Activated T-helper 17 cell treated with anti-CD3 and anti-CD28 coated beads, Interleukin-2, amount 50 U/mL, for 72 hours (primary cell): ENCODE measurements around the gene COL4A5. TPM values are rescaled to one million over a fixed set of nuclear protein-coding genes. Genes with fewer than 3 reads are reported as not detected.
"Not testable (repeated sequence)": the region's sequence is repeated elsewhere in the genome, so short reads cannot be mapped to it uniquely, and the experiment has no call there.

Experiments
- ATAC-seq: fragments of 150-1000 bp; cut with Tn5 transposase; replicated peaks from 2 replicates; pipeline ENCODE4 v1.10.0; 2021; ENCODE audit warnings: mild to moderate bottlenecking, moderate library complexity
- H3K27ac Mint-ChIP-seq: one replicate; pipeline ENCODE4 v1.8.0; 2022; ENCODE audit warnings: mixed read lengths
- H3K27me3 Mint-ChIP-seq: one replicate; pipeline ENCODE4 v1.8.0; 2022; ENCODE audit warnings: mixed read lengths
- H3K36me3 Mint-ChIP-seq: one replicate; pipeline ENCODE4 v1.8.0; 2022; ENCODE audit warnings: low read depth, mild to moderate bottlenecking, mixed read lengths
- H3K4me1 Mint-ChIP-seq: one replicate; pipeline ENCODE4 v1.8.0; 2022; ENCODE audit warnings: mixed read lengths
- H3K4me3 Mint-ChIP-seq: one replicate; pipeline ENCODE4 v1.8.0; 2022; ENCODE audit warnings: mild to moderate bottlenecking, mixed read lengths
- H3K9me3 Mint-ChIP-seq: one replicate; pipeline ENCODE4 v1.8.0; 2022; ENCODE audit warnings: mixed read lengths
- total RNA-seq, 2 donors: library from RNA; stranded (reverse); gene quantifications; one replicate each; pipeline ENCODE4 v1.2.3, GENCODE V29; 2022

Gene COL4A5
- not detected for total RNA-seq

DNA sequence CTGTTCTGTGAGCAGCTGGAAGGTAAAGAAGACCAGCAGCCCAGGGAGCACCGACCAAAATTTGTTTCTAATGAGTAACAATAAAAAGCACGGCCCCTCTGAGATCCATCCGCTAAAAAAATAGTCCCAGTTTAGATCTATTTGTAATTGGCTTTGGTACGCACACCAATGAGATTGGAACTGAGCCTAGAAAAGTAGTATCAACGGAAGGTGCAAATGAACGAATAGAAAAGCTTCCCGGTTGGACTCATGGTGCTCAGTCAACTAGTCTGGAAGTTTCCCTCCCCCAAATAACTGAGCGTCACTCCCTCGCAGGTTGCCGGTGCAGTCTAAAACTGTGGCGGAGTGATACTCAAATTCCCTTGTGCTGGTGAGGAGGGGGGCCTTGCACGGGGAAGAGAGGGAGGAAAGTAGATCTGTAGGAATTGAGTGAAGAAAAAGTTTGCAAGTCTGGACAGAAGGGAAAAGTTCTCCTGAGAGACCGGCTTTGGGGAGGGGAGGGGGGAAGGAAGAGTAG lies at the start of gene COL4A5:
Gene COL4A5 (plus strand): TSS at position 413 of the 517 bp plus-strand sequence. CDS start 288 bp downstream, outside the sequence.
- H3K4me3 Mint-ChIP-seq = peak within 1 kb of the TSS; percentile 47
- no peak for ATAC-seq
- no peaks in the 10 kb centered on the region for H3K9me3 Mint-ChIP-seq
- H3K27me3 Mint-ChIP-seq = peaks cover 30% of the 10 kb centered on the region
- H3K27ac Mint-ChIP-seq = no peak within 1 kb of the TSS
- no peaks in the 10 kb centered on the region for H3K36me3 Mint-ChIP-seq
- H3K4me1 Mint-ChIP-seq = no peaks in the 10 kb centered on the region

DNA sequence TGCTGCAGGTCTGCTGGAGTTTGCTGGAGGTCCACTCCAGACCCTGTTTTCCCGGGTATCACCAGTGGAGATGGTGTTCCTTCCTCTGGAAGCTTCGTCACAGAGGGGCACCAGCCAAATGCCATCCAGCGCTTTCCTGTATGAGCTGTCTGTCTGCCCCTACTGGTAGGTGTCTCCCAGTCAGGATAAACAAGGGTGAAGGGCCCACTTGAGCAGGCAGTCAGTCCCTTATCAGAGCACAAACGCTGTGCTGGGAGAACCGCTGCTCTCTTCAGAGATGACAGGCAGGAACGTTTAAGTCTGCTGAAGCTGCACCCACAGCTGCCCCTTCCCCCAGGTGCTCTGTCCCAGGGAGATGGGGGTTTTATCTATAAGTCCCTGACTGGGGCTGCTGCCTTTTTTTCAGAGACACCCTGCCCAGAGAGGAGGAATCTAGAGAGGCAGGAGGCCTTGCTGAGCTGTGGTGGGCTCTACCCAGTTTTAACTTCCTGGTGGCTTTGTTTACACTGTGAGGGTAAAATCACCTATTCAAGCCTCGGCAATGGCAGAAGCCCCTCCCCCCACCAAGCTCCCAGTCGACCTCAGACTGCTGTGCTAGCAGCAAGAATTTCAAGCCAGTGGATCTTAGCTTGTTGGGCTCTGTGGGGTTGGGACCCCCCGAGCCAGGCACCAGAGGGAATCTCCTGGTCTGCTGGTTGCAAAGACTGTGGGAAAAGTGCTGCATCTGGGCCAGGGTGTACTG lies 48.5 kb upstream of the COL4A5 start:
- H3K9me3 Mint-ChIP-seq, H3K4me1 Mint-ChIP-seq, H3K27me3 Mint-ChIP-seq, H3K36me3 Mint-ChIP-seq, H3K4me3 Mint-ChIP-seq, H3K27ac Mint-ChIP-seq, ATAC-seq: not testable (repeated sequence)

DNA sequence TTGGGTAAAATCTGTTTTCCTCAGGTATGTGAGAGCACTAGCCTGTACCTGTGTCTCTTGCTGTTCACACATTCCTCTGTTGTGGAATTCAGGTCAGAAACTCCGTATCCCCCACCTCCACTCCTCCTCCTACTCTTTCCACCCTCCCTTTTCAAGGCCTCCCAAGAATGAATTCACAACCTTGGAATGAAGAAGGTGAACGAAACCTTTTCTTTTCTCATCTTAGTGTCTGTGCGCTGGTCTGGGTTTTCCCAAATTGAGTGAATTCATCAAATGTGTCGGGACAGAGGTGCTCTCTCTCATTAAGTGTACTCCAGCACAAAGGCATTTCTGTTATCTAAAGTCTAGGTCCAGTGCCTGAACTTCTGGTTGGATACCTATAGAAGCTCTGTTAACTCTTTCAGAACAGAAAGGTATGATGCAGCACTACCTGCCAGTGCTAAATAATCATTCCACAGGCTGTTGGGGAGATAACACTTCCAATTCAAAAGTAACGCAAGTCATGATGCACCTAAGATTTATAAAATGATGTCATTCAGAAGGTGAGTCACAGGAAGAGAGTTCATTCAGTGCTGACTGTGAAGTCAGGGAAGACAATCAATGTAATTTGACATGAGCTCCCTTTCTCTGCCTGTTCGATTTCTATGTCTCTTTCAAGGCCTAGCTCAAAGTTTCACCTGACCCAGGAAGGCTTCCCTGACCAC lies 43.3 kb upstream of the COL4A5 start:
- H3K4me1 Mint-ChIP-seq = no peaks in the 10 kb centered on the region

DNA sequence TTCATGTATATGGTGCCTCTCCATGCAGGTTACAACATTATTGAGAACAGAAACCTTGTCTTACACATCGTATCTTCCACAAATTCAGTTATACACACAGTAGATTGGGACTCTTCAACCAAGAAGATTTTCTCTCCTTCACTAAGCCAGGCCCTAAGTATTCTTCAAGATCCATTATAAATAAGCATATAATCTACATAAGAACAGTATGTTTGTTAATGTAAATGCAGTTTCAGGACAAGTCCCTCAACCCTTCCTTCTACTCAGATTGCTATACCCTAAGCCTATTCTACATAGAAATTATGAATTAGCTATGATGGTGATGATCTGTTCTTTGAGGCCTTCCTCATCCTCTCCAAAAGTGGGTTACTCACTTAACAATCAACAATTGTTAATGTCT lies 42.7 kb upstream of the COL4A5 start:
- Mint-ChIP-seq H3K4me3 (no peak overlapping the region), H3K36me3 (no peaks in the 10 kb centered on the region), H3K4me1 (no peaks in the 10 kb centered on the region), H3K27ac (no peak overlapping the region), H3K9me3 (no peaks in the 10 kb centered on the region), H3K27me3 (no peaks in the 10 kb centered on the region)
- no peak for ATAC-seq

More for the DNA sequence above, 43.3 kb upstream of the COL4A5 start:
- no peak for ATAC-seq
- Mint-ChIP-seq H3K27me3 (no peaks in the 10 kb centered on the region), H3K36me3 (no peaks in the 10 kb centered on the region), H3K9me3 (no peaks in the 10 kb centered on the region), H3K4me3 (no peak overlapping the region), H3K27ac (no peak overlapping the region)

DNA sequence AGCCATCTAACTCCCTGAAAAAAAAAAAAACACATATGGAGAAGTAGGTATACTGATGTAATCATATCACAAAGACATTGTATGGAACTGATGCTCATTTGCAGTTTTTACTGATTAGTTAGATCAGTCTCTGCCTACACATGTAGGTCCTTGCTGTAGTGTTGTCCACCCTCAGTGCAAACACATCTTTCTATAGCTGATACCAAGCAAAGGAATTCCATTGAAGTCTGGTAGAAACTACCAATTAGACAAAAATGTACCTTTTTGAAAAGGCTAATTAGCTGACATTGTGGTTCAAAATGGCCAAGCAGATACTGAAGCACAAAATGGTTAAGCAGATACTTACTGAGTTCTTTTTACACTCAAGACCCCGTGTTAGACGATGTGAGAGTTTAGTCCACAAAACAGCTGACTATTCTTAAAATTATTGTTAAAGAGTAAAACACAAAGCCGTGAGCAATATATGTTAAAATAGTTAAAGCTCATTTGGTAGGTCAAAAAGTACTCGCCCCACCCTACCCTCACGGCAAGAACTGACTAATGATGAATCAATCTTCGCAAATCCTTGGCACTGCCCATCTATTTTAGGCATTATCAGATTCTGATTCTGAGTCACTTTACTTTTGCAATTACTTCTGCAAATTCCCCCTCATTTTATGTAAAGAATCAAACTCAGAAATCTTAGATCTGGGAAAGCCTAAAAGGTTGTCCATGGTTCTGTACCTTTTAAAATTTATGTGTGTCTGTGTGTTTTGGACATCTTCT lies 41.8 kb upstream of the COL4A5 start:
- Mint-ChIP-seq H3K4me1 (no peaks in the 10 kb centered on the region), H3K9me3 (no peaks in the 10 kb centered on the region), H3K36me3 (no peaks in the 10 kb centered on the region), H3K27me3 (no peaks in the 10 kb centered on the region), H3K4me3 (no peak overlapping the region), H3K27ac (no peak overlapping the region)
- no peak for ATAC-seq

DNA sequence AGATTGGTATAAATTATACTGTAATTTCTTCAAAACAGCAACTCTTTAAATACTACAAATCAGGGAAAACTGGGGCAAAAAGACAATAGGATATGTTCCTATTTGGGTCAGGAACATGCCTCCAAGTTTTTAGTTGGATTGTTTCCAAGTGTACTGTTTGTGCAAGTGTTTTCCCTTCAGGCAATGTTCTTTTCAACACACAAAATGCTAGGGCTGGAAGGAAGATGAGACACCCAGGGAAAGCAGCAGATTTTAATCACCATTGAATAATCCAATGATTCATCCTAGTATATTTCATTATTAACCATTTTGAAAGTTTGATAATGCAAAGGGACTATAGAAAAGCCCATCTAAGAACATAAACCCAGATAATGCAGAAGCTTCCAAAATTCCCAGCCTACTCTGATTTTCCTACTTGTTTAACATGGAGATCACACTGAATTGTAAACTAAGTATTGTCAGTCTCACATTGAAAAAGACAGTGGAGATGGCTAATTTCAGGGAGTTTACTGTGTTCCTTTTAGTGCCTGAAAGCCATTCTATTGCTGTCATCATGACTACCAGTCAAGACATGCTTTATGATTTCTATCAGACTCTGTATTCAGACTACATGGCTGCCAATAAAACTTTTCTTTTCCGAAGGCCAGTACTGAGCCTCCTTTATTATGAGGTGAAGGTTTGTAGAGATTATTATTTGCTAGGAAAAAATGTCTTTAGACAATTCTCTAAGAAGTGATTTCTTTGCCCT lies 40.0 kb upstream of the COL4A5 start:
- Mint-ChIP-seq H3K4me1 (no peaks in the 10 kb centered on the region), H3K36me3 (no peaks in the 10 kb centered on the region), H3K27ac (no peak overlapping the region), H3K27me3 (no peaks in the 10 kb centered on the region), H3K9me3 (no peaks in the 10 kb centered on the region), H3K4me3 (no peak overlapping the region)
- ATAC-seq = no peak

DNA sequence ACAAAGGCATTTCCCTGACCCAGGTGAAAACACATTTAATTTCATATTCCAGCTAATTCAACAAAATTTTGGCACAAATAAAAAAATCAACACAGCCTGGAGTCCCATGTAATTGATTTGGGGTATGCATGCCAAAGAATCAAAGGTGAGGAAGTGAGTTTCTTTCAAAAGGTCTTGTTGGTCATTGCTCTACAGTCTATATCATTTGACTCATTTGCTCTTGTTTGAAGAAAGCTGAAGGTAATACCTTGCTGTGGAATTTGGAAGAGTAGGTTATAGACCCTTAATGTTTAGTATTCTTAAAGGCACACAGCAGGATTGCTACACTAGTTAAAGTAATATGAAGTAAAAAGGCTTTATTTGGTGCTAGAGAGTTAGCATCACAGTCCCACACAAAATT lies 26.9 kb upstream of the COL4A5 start:
- Mint-ChIP-seq H3K4me3 (no peak overlapping the region), H3K9me3 (no peaks in the 10 kb centered on the region), H3K27me3 (no peaks in the 10 kb centered on the region), H3K36me3 (no peaks in the 10 kb centered on the region), H3K4me1 (no peaks in the 10 kb centered on the region), H3K27ac (no peak overlapping the region)
- ATAC-seq = no peak

DNA sequence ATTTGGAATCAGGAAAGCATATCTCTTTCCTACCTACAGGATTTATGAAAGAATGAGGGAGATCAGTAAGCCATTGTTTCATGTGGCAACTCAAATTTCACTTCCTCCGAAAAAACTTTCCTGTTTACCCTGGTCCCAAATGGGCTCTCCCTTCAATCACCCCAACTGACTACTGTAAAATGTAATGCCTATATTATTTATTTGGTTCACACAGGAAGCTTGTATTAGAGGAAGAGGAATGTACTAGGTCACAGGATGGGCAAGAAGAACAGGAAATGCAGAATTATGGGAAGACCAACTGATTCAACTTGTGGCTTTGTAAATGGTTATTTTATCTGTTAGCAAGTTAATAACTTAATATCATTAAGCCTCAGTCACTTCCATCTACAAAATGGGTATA lies 24.5 kb upstream of the COL4A5 start:
- no peak overlapping the region for H3K4me3 Mint-ChIP-seq
- H3K4me1 Mint-ChIP-seq = no peaks in the 10 kb centered on the region
- H3K9me3 Mint-ChIP-seq = no peaks in the 10 kb centered on the region
- no peaks in the 10 kb centered on the region for H3K27me3 Mint-ChIP-seq
- H3K27ac Mint-ChIP-seq = no peak overlapping the region
- no peaks in the 10 kb centered on the region for H3K36me3 Mint-ChIP-seq
- ATAC-seq = no peak

DNA sequence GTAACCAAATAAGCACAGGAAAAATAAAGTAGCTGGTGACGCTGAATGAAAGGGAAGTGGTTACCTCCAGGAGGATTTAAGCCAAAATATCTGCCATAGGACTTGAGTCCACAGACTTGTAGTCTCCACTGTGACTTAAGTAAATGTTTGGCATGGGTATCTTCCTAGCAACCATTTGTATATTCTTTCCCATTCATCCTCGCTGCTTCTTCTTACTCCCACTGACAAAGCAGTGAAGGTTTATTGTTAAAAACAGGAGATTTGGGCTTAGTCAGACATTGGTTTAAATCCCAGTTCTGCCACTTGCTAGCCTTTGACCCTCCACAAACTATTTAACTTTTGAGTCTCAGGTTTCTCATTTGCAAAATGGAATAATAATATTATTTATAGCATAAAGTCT lies 23.7 kb upstream of the COL4A5 start:
- Mint-ChIP-seq H3K27ac (no peak overlapping the region), H3K36me3 (no peaks in the 10 kb centered on the region), H3K4me3 (no peak overlapping the region), H3K9me3 (no peaks in the 10 kb centered on the region), H3K4me1 (no peaks in the 10 kb centered on the region), H3K27me3 (no peaks in the 10 kb centered on the region)
- ATAC-seq = no peak

DNA sequence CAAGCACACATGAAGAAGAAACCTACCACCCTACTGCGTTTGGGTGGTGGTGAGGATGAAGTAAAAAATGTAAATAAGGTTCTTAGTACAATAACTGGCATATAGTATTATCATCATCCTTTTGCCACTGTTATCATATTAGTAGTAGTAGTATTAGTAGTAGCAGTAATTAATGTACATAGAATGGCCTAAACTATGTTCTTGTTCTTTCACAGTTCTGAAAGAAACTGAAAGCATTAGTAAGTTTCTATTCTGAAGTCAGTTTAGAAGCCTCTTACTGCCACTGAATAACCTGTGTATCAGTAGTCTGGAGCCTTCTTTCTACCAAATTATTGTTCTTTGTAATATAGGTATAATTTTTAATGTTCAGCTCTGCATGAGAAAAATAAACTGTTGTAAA lies 22.4 kb upstream of the COL4A5 start:
- Mint-ChIP-seq H3K4me3 (no peak overlapping the region), H3K4me1 (no peaks in the 10 kb centered on the region), H3K27me3 (no peaks in the 10 kb centered on the region), H3K9me3 (no peaks in the 10 kb centered on the region), H3K27ac (no peak overlapping the region), H3K36me3 (no peaks in the 10 kb centered on the region)
- no peak for ATAC-seq

DNA sequence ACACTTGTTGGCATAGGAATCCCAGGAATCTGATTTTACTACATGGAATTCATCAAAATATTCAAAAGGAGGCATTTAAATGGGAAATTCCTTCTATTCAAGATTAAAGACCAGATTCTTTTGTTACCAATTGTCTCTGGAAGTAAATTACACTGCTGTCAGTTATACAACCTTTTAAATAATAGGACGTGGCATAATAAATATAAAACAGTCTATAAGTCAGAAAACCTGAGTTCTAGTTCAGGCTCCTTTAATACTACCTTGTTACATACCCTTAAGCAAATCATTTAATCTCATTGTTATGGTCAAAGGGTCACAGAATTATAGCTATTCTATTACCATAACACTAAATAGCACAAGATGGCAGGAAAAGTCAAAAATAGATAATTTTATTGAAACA lies 20.2 kb upstream of the COL4A5 start:
- Mint-ChIP-seq H3K27ac (no peak overlapping the region), H3K4me3 (no peak overlapping the region), H3K9me3 (no peaks in the 10 kb centered on the region), H3K36me3 (no peaks in the 10 kb centered on the region), H3K4me1 (no peaks in the 10 kb centered on the region), H3K27me3 (no peaks in the 10 kb centered on the region)
- ATAC-seq = no peak

DNA sequence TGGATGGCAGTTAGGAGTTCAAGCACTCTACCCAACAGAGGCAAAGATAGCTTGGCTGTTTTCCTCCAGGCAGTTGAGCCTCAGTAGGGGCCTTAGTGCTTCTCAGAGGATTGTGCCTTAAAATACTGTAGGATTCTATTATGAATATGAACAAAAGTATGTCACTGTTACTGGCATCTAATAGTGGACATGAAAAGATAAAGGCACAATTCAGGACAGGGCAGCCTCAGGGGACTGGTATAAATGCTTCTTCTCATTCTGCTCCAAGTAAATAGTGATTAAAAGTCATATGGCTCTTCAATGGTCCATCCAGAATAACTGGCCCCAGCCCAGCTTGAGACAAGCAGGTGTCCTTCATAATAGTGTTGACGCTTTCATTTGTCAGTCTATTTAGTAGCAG lies 19.2 kb upstream of the COL4A5 start:
- Mint-ChIP-seq H3K27ac (no peak overlapping the region), H3K27me3 (no peaks in the 10 kb centered on the region), H3K4me3 (no peak overlapping the region), H3K36me3 (no peaks in the 10 kb centered on the region), H3K9me3 (no peaks in the 10 kb centered on the region), H3K4me1 (no peaks in the 10 kb centered on the region)
- ATAC-seq = no peak

DNA sequence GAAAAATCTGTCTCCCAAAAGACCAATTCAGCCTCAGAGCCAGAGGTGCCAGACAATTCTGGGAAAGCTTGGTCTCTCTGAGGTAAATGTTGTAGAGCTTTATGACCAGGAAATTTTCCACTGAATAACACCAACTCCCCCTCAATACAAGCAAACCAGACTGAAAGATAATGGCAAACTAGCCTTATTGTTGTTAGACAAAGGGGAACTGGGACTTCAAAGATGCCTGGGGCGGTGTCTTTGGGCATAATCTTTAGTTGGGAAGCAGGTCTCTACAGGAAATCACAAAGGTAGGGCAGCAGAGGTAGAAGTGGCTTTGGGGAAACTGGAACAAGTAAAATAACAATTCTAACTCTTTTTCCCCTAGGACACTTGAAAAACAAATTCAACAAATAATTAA lies 13.4 kb upstream of the COL4A5 start:
- H3K27ac Mint-ChIP-seq = no peak overlapping the region
- H3K4me3 Mint-ChIP-seq = no peak overlapping the region
- no peaks in the 10 kb centered on the region for H3K9me3 Mint-ChIP-seq
- H3K36me3 Mint-ChIP-seq = no peaks in the 10 kb centered on the region
- ATAC-seq = no peak
- H3K4me1 Mint-ChIP-seq = no peaks in the 10 kb centered on the region
- H3K27me3 Mint-ChIP-seq = no peaks in the 10 kb centered on the region

DNA sequence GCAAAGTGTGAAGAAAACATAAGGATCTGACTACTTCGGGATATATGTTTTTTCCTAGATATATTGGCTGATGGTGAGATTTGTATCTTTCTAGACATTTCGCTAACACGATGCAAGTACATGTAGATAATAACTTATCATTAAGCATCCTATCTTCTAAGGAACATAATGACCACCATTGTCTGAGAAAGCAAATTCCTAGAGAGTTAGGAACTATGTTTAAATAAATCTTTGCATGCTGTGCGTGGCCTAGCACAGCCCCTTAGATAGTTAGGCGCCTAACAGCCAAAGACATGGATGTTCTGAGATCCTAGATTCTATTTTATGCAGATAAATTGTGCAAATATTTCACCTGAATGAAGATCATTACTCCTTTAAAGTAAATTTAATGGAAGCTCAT lies 4.4 kb upstream of the COL4A5 start:
- peaks cover 20% of the 10 kb centered on the region for H3K27me3 Mint-ChIP-seq
- no peaks in the 10 kb centered on the region for H3K4me1 Mint-ChIP-seq
- no peak overlapping the region for H3K27ac Mint-ChIP-seq
- no peak overlapping the region for H3K4me3 Mint-ChIP-seq
- H3K9me3 Mint-ChIP-seq = no peaks in the 10 kb centered on the region
- H3K36me3 Mint-ChIP-seq = no peaks in the 10 kb centered on the region
- no peak for ATAC-seq
